Measurements from ENCODE around the gene ERFL. TPM values are rescaled to one million over a fixed set of nuclear protein-coding genes. Genes with fewer than 3 reads are reported as not detected.
A peak's percentile ranks its signal among the peaks of the same experiment; 100 is the strongest.

The ERFL gene
- total RNA-seq, 2 experiments from 2014 or later, result 1.6 to 6.8 TPM

GRCh38 chr19:41906916-41907680 lies 21.2 kb downstream of the ERFL start:
- Histone ChIP-seq H3K79me2 (ENCODE audit: insufficient read depth, low read depth, low read length) (no peaks in the 10 kb centered on the region), H3K9me2 (ENCODE audit: insufficient read depth, low read length) (no peaks in the 10 kb centered on the region), H3K9me3 (ENCODE audit: low read length) (no peaks in the 10 kb centered on the region), H2AFZ (ENCODE audit: low read length) (no peak overlapping the region), H4K20me1 (ENCODE audit: insufficient read depth, low read length) (no peaks in the 10 kb centered on the region), H3K4me3 (ENCODE audit: low read depth, low read length, poor library complexity, severe bottlenecking) (no peak overlapping the region), H3K27ac (ENCODE audit: low read depth, low read length, poor library complexity, severe bottlenecking) (no peak overlapping the region), H3K36me3 (ENCODE audit: insufficient read depth, low read length) (peaks cover 54% of the 10 kb centered on the region), H3K4me1 (ENCODE audit: insufficient read depth, low read length, poor library complexity, severe bottlenecking) (peaks cover 7% of the 10 kb centered on the region), H3K4me2 (ENCODE audit: low read length) (no peak overlapping the region)
- DNase-seq (ENCODE audit: low spot score), result no peak
- CTCF ChIA-PET (ENCODE audit: unreplicated experiment), result no interaction called here
- POLR2A ChIA-PET, result no interaction called here
- BruUV-seq (replicated peaks), result TSS peak; percentile 78
- TF ChIP-seq CTCF (conservative IDR thresholded peaks at IDR 0.05; ENCODE audit: low read length) (no peak), EZH2phosphoT487 (IDR thresholded peaks at IDR 0.05; ENCODE audit: borderline replicate concordance, low read depth, low read length) (no peak)
- intact Hi-C loops (cut with micrococcal nuclease; ENCODE audit: unreplicated experiment), result no loop called here

- H3K4me2 ChIP-seq (ENCODE audit: low read length), result no peak overlapping the region
- H3K4me1 ChIP-seq (ENCODE audit: insufficient read depth, low read length, poor library complexity, severe bottlenecking), result no peaks in the 10 kb centered on the region
- TF ChIP-seq CTCF (conservative IDR thresholded peaks at IDR 0.05; ENCODE audit: low read length) (no peak), EZH2phosphoT487 (IDR thresholded peaks at IDR 0.05; ENCODE audit: borderline replicate concordance, low read depth, low read length) (no peak)
- no peaks in the 10 kb centered on the region for H3K9me3 ChIP-seq (ENCODE audit: low read length)
- no peaks in the 10 kb centered on the region for H4K20me1 ChIP-seq (ENCODE audit: insufficient read depth, low read length)
- H3K9me2 ChIP-seq (ENCODE audit: insufficient read depth, low read length), result no peaks in the 10 kb centered on the region
- DNase-seq (ENCODE audit: low spot score), result no peak
- ChIA-PET CTCF (ENCODE audit: unreplicated experiment) (no interaction called here), POLR2A (no interaction called here)
- no TSS peak for BruUV-seq (replicated peaks)
- no peak overlapping the region for H2AFZ ChIP-seq (ENCODE audit: low read length)
- H3K4me3 ChIP-seq (ENCODE audit: low read depth, low read length, poor library complexity, severe bottlenecking), result no peak overlapping the region
- intact Hi-C loops (cut with micrococcal nuclease; ENCODE audit: unreplicated experiment), result no loop called here
- H3K79me2 ChIP-seq (ENCODE audit: insufficient read depth, low read depth, low read length), result no peaks in the 10 kb centered on the region
- H3K36me3 ChIP-seq (ENCODE audit: insufficient read depth, low read length), result peaks cover 63% of the 10 kb centered on the region
- no peak overlapping the region for H3K27ac ChIP-seq (ENCODE audit: low read depth, low read length, poor library complexity, severe bottlenecking)
Observed at GRCh38 chr19:41906271-41906670, 22.0 kb downstream of the ERFL start.

- H3K79me2 ChIP-seq (ENCODE audit: insufficient read depth, low read depth, low read length), result no peaks in the 10 kb centered on the region
- peaks cover 66% of the 10 kb centered on the region for H3K36me3 ChIP-seq (ENCODE audit: insufficient read depth, low read length)
- intact Hi-C loops (cut with micrococcal nuclease; ENCODE audit: unreplicated experiment), result no loop called here
- no peak overlapping the region for H2AFZ ChIP-seq (ENCODE audit: low read length)
- no peak overlapping the region for H3K4me3 ChIP-seq (ENCODE audit: low read depth, low read length, poor library complexity, severe bottlenecking)
- no peak overlapping the region for H3K27ac ChIP-seq (ENCODE audit: low read depth, low read length, poor library complexity, severe bottlenecking)
- no peak for DNase-seq (ENCODE audit: low spot score)
- ChIA-PET CTCF (ENCODE audit: unreplicated experiment) (no interaction called here), POLR2A (no interaction called here)
- H4K20me1 ChIP-seq (ENCODE audit: insufficient read depth, low read length), result no peaks in the 10 kb centered on the region
- no peaks in the 10 kb centered on the region for H3K4me1 ChIP-seq (ENCODE audit: insufficient read depth, low read length, poor library complexity, severe bottlenecking)
- no peaks in the 10 kb centered on the region for H3K9me2 ChIP-seq (ENCODE audit: insufficient read depth, low read length)
- no TSS peak for BruUV-seq (replicated peaks)
- TF ChIP-seq EZH2phosphoT487 (IDR thresholded peaks at IDR 0.05; ENCODE audit: borderline replicate concordance, low read depth, low read length) (no peak), CTCF (conservative IDR thresholded peaks at IDR 0.05; ENCODE audit: low read length) (no peak)
- no peak overlapping the region for H3K4me2 ChIP-seq (ENCODE audit: low read length)
- no peaks in the 10 kb centered on the region for H3K9me3 ChIP-seq (ENCODE audit: low read length)
Observed at GRCh38 chr19:41905273-41906002, 22.8 kb downstream of the ERFL start.

Data from OCI-LY7 (cell line).